HT-29 (cell line): Measurements from ENCODE around the gene TMSB4X. TPM values are rescaled to one million over a fixed set of nuclear protein-coding genes. Genes with fewer than 3 reads are reported as not detected.
"Not testable (repeated sequence)": the region's sequence is repeated elsewhere in the genome, so short reads cannot be mapped to it uniquely, and the experiment has no call there.

Experiments
- DNase-seq: peaks from one replicate; pipeline ENCODE4 v3.0.0-alpha.2; 2015; ENCODE audit warnings: low spot score
- total RNA-seq: library from RNA; depleted of rRNA; stranded (reverse); fragments of >200 nt; shearing (Covaris generic); gene quantifications from 2 replicates; pipeline ENCODE4 v1.2.3, GENCODE V29; 2014

TMSB4X gene
- total RNA-seq, 1 experiment from 2014 or later: 538 TPM

GRCh38 chrX:12996934-12997435 lies 22.1 kb downstream of the TMSB4X start:
- no peak for DNase-seq

GRCh38 chrX:12997906-12998687 lies 23.2 kb downstream of the TMSB4X start:
- DNase-seq: no peak

GRCh38 chrX:12999422-12999821 lies 24.5 kb downstream of the TMSB4X start:
- no peak for DNase-seq

GRCh38 chrX:13000301-13000811 lies 25.4 kb downstream of the TMSB4X start:
- no peak for DNase-seq

- no peak for DNase-seq
Observed at GRCh38 chrX:13001097-13001496, 26.2 kb downstream of the TMSB4X start.

- peak; percentile 76 for DNase-seq
Observed at GRCh38 chrX:13001961-13002671, 27.2 kb downstream of the TMSB4X start.

GRCh38 chrX:13005661-13006473 lies 31.0 kb downstream of the TMSB4X start:
- DNase-seq: no peak

GRCh38 chrX:13007519-13008188 lies 32.7 kb downstream of the TMSB4X start:
- DNase-seq: no peak

GRCh38 chrX:13008189-13008533 lies 33.3 kb downstream of the TMSB4X start:
- no peak for DNase-seq

- DNase-seq: no peak
Observed at GRCh38 chrX:13008851-13009250, 33.9 kb downstream of the TMSB4X start.

- DNase-seq: no peak
Observed at GRCh38 chrX:13009273-13009672, 34.4 kb downstream of the TMSB4X start.

GRCh38 chrX:13009844-13010243 lies 34.9 kb downstream of the TMSB4X start:
- no peak for DNase-seq

- no peak for DNase-seq
Observed at GRCh38 chrX:13010546-13010945, 35.6 kb downstream of the TMSB4X start.

- DNase-seq: no peak
Observed at GRCh38 chrX:13013363-13014110, 38.6 kb downstream of the TMSB4X start.

- DNase-seq: no peak
Observed at GRCh38 chrX:13014111-13015096, 39.5 kb downstream of the TMSB4X start.

GRCh38 chrX:13015536-13016236 lies 40.8 kb downstream of the TMSB4X start:
- no peak for DNase-seq

- not testable (repeated sequence) for DNase-seq
Observed at GRCh38 chrX:13016731-13017130, 41.8 kb downstream of the TMSB4X start.

GRCh38 chrX:13022926-13023325 lies 48.0 kb downstream of the TMSB4X start:
- no peak for DNase-seq

- DNase-seq: no peak
Observed at GRCh38 chrX:13023567-13023966, 48.7 kb downstream of the TMSB4X start.
